ENCODE data around the gene FBXO42.
"Not testable (repeated sequence)": the region's sequence is repeated elsewhere in the genome, so short reads cannot be mapped to it uniquely, and the experiment has no call there.

FBXO42 gene

GRCh38 chr1:16372535-16373285 lies 20.4 kb upstream of the FBXO42 start:
- in situ Hi-C loops (cut with HindIII; ENCODE audit: low sequenced_read_pairs): no loop called here

GRCh38 chr1:16371725-16372124 lies 19.4 kb upstream of the FBXO42 start:
- in situ Hi-C loops (cut with HindIII; ENCODE audit: low sequenced_read_pairs): no loop called here

- in situ Hi-C loops (cut with HindIII; ENCODE audit: low sequenced_read_pairs): no loop called here
Observed at GRCh38 chr1:16369821-16370220, 17.5 kb upstream of the FBXO42 start.

GRCh38 chr1:16367968-16368890 lies 15.9 kb upstream of the FBXO42 start:
- in situ Hi-C loops (cut with HindIII; ENCODE audit: low sequenced_read_pairs): no loop called here

- in situ Hi-C loops (cut with HindIII; ENCODE audit: low sequenced_read_pairs): no loop called here
Observed at GRCh38 chr1:16367258-16367967, 15.1 kb upstream of the FBXO42 start.

GRCh38 chr1:16366722-16367257 lies 14.5 kb upstream of the FBXO42 start, which contains the start of gene SZRD1:
SZRD1 (plus strand) TSS chr1:16367242; CDS start chr1:16367258, 16 bp downstream.
- in situ Hi-C loops (cut with HindIII; ENCODE audit: low sequenced_read_pairs): no loop called here

GRCh38 chr1:16365146-16365498 lies 12.8 kb upstream of the FBXO42 start:
- in situ Hi-C loops (cut with HindIII; ENCODE audit: low sequenced_read_pairs): not testable (repeated sequence)

- in situ Hi-C loops (cut with HindIII; ENCODE audit: low sequenced_read_pairs): no loop called here
Observed at GRCh38 chr1:16356867-16357266, 4.6 kb upstream of the FBXO42 start.

- in situ Hi-C loops (cut with HindIII; ENCODE audit: low sequenced_read_pairs): no loop called here
Observed at GRCh38 chr1:16354619-16355018, 2.3 kb upstream of the FBXO42 start.

GRCh38 chr1:16352842-16353535 lies 709 bp upstream of the FBXO42 start:
- in situ Hi-C loops (cut with HindIII; ENCODE audit: low sequenced_read_pairs): no loop called here

- in situ Hi-C loops (cut with HindIII; ENCODE audit: low sequenced_read_pairs): no loop called here
Observed at GRCh38 chr1:16351456-16351993, 755 bp downstream of the FBXO42 start.

GRCh38 chr1:16349847-16350406 lies 2.4 kb downstream of the FBXO42 start:
- in situ Hi-C loops (cut with HindIII; ENCODE audit: low sequenced_read_pairs): no loop called here

- in situ Hi-C loops (cut with HindIII; ENCODE audit: low sequenced_read_pairs): no loop called here
Observed at GRCh38 chr1:16348414-16349182, 3.7 kb downstream of the FBXO42 start.

GRCh38 chr1:16343276-16343675 lies 9.0 kb downstream of the FBXO42 start:
- in situ Hi-C loops (cut with HindIII; ENCODE audit: low sequenced_read_pairs): not testable (repeated sequence)

- in situ Hi-C loops (cut with HindIII; ENCODE audit: low sequenced_read_pairs): no loop called here
Observed at GRCh38 chr1:16342331-16343062, 9.8 kb downstream of the FBXO42 start.

- in situ Hi-C loops (cut with HindIII; ENCODE audit: low sequenced_read_pairs): no loop called here
Observed at GRCh38 chr1:16340673-16341072, 11.6 kb downstream of the FBXO42 start.

- in situ Hi-C loops (cut with HindIII; ENCODE audit: low sequenced_read_pairs): no loop called here
Observed at GRCh38 chr1:16338961-16339360, 13.3 kb downstream of the FBXO42 start.

GRCh38 chr1:16334655-16335340 lies 17.5 kb downstream of the FBXO42 start:
- in situ Hi-C loops (cut with HindIII; ENCODE audit: low sequenced_read_pairs): no loop called here
